Colonic mucosa (tissue), 4 donors: ENCODE data around the gene COL4A2. TPM values are rescaled to one million over a fixed set of nuclear protein-coding genes. Genes with fewer than 3 reads are reported as not detected.

Experiments
- DNase-seq: peaks from one replicate; pipeline ENCODE4 v3.0.0-alpha.2; 2020
- H3K27ac ChIP-seq: fragments of 200-600 bp; one replicate; pipeline ENCODE4 v1.8.0; 2021
- H3K27me3 ChIP-seq: fragments of 200-600 bp; one replicate; pipeline ENCODE4 v1.8.0; 2021
- H3K36me3 ChIP-seq: fragments of 200-600 bp; one replicate; pipeline ENCODE4 v1.8.0; 2021
- H3K4me1 ChIP-seq: fragments of 200-600 bp; one replicate; pipeline ENCODE4 v1.8.0; 2021; ENCODE audit warnings: mild to moderate bottlenecking
- H3K4me3 ChIP-seq: fragments of 200-600 bp; one replicate; pipeline ENCODE4 v1.8.0; 2021
- H3K9ac ChIP-seq, 2 donors: one replicate each; pipeline ENCODE4 v1.7.0; 2013; ENCODE audit warnings: control low read depth in 2 of 2, low read depth in 2 of 2, low read length in 2 of 2
- H3K9me3 ChIP-seq: fragments of 200-600 bp; one replicate; pipeline ENCODE4 v1.8.0; 2021
- intact Hi-C: fragments of 100-400 bp; cut with DNase I; formaldehyde crosslinking; loops from one replicate; pipeline ENCODE4 v1.14.1; 2022
- total RNA-seq, 2 donors: library from RNA; stranded (reverse); fragmentation: NEBNext Ultra II Directional in 1 of 2; extraction: Animal tissue kit (Norgen Biotek cat#: 25700) in 1 of 2; gene quantifications; one replicate each; pipeline ENCODE4 v1.2.1, GENCODE V29; 2021
- TF ChIP-seq, protein P1 (sequence below): fragments of 200-600 bp; IDR thresholded peaks from one replicate; pipeline ENCODE4 v1.8.0; 2022; ENCODE audit warnings: antibody characterized with exemption, mild to moderate bottlenecking
- donor health status: healthy.
- donor health status: DM: no; HTN: no; CAD: no.
- donor health status: DM: no; HTN: no; CAD: no.

The COL4A2 gene
- total RNA-seq, 2 donors from 2014 or later, result 61.1 to 111 TPM

DNA sequence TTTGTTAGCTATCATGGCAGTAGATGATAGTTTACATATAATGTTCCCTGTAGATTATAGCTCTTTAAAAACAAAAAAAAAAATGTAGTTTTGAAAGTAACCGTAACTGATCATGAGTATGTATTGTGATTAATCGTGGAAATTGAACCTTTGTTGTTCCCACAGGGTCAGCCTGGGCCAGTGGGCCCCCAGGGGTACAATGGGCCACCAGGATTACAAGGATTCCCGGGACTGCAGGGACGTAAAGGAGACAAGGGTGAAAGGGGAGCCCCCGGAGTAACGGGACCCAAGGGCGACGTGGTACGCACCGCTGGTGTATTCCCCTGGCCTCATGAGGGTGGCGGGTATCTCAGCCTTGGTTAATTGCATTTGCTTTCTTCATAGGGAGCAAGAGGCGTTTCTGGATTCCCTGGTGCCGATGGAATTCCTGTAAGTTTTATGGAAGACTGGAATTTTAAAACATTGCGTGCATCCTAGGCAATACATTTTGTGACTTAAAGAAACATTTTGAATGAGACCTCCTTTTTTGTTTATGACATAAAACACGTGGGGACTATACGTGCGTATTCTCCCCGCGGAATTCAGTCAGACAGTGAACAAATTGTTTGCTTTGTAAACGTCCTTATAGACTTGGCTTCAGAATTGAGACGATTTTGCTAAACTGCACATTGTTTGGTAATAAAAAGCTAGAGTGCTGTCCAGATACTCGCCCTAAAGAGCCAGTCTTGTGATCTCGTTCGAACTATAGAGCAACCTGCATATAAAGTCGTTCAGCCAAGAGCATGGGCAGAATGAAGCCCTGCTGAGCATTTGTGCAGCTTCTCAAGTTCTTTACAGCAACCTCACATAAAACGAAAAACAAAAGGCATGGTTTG is 117.7 kb downstream of the COL4A2 start:
- no peak for DNase-seq
- Histone ChIP-seq H3K36me3 (no peaks in the 10 kb centered on the region), H3K27ac (no peak overlapping the region), H3K9me3 (no peaks in the 10 kb centered on the region), H3K27me3 (no peaks in the 10 kb centered on the region), H3K4me1 (no peaks in the 10 kb centered on the region), H3K4me3 (no peak overlapping the region), H3K9ac (no peak overlapping the region)
- TF ChIP-seq, protein P1, sequence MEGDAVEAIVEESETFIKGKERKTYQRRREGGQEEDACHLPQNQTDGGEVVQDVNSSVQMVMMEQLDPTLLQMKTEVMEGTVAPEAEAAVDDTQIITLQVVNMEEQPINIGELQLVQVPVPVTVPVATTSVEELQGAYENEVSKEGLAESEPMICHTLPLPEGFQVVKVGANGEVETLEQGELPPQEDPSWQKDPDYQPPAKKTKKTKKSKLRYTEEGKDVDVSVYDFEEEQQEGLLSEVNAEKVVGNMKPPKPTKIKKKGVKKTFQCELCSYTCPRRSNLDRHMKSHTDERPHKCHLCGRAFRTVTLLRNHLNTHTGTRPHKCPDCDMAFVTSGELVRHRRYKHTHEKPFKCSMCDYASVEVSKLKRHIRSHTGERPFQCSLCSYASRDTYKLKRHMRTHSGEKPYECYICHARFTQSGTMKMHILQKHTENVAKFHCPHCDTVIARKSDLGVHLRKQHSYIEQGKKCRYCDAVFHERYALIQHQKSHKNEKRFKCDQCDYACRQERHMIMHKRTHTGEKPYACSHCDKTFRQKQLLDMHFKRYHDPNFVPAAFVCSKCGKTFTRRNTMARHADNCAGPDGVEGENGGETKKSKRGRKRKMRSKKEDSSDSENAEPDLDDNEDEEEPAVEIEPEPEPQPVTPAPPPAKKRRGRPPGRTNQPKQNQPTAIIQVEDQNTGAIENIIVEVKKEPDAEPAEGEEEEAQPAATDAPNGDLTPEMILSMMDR, result no peak
- intact Hi-C loops, result no loop called here

DNA sequence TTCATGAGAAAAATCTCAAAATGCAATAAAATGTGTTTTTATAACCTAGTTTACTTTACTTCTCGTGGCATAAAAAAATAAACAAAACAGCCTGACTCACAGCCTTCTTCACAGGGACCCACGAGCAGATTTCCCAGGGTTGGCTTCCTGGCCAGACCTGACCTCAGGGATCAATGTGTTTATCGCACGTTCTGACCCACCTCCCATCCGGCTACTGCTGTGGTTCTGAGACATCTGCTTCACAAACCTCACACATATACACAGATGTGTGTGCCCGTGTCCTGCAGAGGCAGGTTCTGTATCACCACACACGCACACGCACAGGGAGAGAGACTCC is 118.3 kb downstream of the COL4A2 start:
- Histone ChIP-seq H3K9ac (no peak overlapping the region), H3K27ac (no peak overlapping the region), H3K4me3 (no peak overlapping the region), H3K36me3 (no peaks in the 10 kb centered on the region), H3K9me3 (no peaks in the 10 kb centered on the region), H3K27me3 (no peaks in the 10 kb centered on the region), H3K4me1 (no peaks in the 10 kb centered on the region)
- TF ChIP-seq, protein P1, result no peak
- no peak for DNase-seq
- intact Hi-C loops, result no loop called here

DNA sequence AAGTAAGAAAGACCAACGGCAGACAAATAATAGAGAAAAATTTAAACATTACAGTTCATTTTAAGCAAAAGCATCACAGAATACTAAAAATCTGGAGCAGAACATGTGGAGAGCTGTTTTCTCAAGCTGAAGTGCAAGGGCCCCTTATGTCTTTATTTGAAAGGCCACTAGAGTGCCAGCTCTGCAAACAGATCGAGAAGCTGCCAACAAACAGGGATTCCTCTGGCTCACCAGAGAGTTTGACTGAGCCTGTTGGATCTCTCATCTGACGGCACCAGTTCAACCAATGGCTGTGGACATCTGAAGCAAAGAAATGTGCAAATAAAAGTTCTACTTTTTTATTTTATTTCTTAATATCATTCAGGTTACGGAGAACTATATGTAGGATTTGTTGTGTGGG is 119.7 kb downstream of the COL4A2 start:
- DNase-seq, result no peak
- intact Hi-C loops, result no loop called here
- Histone ChIP-seq H3K27ac (no peak overlapping the region), H3K36me3 (no peaks in the 10 kb centered on the region), H3K27me3 (no peaks in the 10 kb centered on the region), H3K4me1 (no peaks in the 10 kb centered on the region), H3K9ac (no peak overlapping the region), H3K9me3 (no peaks in the 10 kb centered on the region), H3K4me3 (no peak overlapping the region)
- TF ChIP-seq, protein P1, result no peak

DNA sequence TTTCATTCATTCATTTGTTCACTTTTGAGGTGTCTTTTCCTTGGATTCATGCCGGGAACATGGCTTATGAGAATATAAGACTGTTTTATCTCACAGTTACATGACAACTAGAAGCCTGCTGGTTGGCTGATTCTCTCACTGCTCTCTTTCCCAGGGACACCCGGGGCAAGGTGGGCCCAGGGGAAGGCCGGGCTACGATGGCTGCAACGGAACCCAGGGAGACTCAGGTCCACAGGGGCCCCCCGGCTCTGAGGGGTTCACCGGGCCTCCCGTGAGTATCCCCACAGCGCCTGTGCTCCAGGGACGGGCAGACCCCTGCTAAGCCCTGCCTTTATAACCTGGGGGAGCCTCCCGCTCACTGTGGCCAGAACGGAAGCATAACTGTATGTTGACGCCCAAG is 121.2 kb downstream of the COL4A2 start:
- H3K27me3 ChIP-seq, result no peaks in the 10 kb centered on the region
- no peaks in the 10 kb centered on the region for H3K4me1 ChIP-seq
- H3K9ac ChIP-seq, result no peak overlapping the region
- intact Hi-C loops, result no loop called here
- no peak overlapping the region for H3K4me3 ChIP-seq
- no peak for DNase-seq
- no peaks in the 10 kb centered on the region for H3K36me3 ChIP-seq
- no peaks in the 10 kb centered on the region for H3K9me3 ChIP-seq
- TF ChIP-seq, protein P1, result no peak
- no peak overlapping the region for H3K27ac ChIP-seq

DNA sequence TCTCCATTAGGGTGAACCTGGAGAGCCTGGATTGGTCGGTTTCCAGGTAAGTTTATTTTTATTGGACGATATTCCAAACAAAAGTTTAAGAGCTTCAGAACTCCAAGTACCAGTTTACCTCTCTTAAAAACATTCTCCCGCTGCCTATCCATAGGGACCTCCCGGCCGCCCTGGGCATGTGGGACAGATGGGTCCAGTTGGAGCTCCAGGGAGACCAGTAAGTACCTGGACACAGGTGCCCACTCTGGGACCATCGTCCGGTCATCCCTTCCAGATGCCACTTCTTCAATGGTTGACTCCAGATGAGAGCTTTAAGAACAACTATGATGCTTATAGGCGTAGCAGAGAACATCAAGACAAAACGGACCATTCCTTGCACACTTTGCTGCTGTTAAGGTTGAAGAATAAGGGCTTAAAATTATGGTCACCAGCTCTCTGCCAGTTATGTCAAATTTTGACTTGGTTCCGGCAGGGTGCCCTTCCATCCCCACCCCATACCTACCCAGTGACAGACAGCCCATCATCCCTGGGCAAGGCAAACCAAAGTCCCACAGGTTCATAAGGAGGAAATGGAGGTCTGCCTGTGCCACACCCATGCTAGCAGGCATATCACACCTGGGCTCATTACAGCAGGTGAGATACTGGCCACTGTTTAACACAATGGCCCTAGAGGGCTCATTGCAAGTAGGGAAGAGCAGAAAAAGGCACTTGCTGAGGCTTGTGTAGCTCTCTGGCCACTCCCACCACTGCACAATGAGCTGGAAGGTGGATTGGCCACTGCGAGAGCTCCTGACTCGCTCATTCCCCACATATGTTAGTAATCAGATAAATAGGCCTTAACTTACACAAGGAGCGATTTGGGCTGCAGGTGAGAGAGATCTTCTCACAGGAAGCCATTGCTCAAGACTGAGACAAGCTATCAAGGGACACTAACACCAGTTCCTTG is 123.6 kb downstream of the COL4A2 start:
- TF ChIP-seq, protein P1, result no peak
- Histone ChIP-seq H3K4me3 (no peak overlapping the region), H3K4me1 (no peaks in the 10 kb centered on the region), H3K27me3 (no peaks in the 10 kb centered on the region), H3K36me3 (no peaks in the 10 kb centered on the region), H3K9me3 (no peaks in the 10 kb centered on the region), H3K9ac (no peak overlapping the region), H3K27ac (no peak overlapping the region)
- DNase-seq, result no peak
- intact Hi-C loops, result no loop called here
